H1 (cell line): ENCODE measurements around the gene FAM131C. TPM values are rescaled to one million over a fixed set of nuclear protein-coding genes. Genes with fewer than 3 reads are reported as not detected.
A peak's percentile ranks its signal among the peaks of the same experiment; 100 is the strongest.

Experiments
- CTCF ChIA-PET: fragments of 300-600 bp; sonication (Branson Sonifier 250); formaldehyde crosslinking; loops from one replicate; lab custom pipeline; 2021; ENCODE audit not compliant: partially characterized antibody; lab: Charles Lee
- POLR2A ChIA-PET: fragments of 300-600 bp; sonication (Branson Sonifier 250); formaldehyde crosslinking; loops from one replicate; lab custom pipeline; 2021; ENCODE audit warnings: inconsistent platforms; ENCODE audit not compliant: partially characterized antibody; lab: Charles Lee
- DNase-seq, 2 experiments: peaks; one replicate each; pipeline versions ENCODE4 v3.0.0 to v3.0.0-alpha.2; 2010 to 2022; ENCODE audit warnings: low spot score in 2 of 2, low read depth in 1 of 2, mixed read lengths in 1 of 2
- FAIRE-seq: peaks from 2 replicates; lab custom pipeline; 2011; peaks lifted over from hg19 to GRCh38; lab: Jason Lieb, UNC
- H2AFZ ChIP-seq: 2 replicates; pipeline ENCODE4 v1.8.1; 2012; ENCODE audit warnings: low read length, inconsistent platforms
- H2AK5ac ChIP-seq: 2 replicates; pipeline ENCODE4 v1.6.1; 2013; ENCODE audit warnings: low read depth, low read length
- H2BK120ac ChIP-seq: replicated peaks from 2 replicates; pipeline ENCODE3; 2013; ENCODE audit warnings: low read depth, low read length, inconsistent platforms
- H2BK12ac ChIP-seq: 2 replicates; pipeline ENCODE4 v1.6.1; 2013; ENCODE audit warnings: low read depth, low read length
- H2BK15ac ChIP-seq: 2 replicates; pipeline ENCODE4 v1.6.1; 2013; ENCODE audit warnings: low read length
- H2BK20ac ChIP-seq: 2 replicates; pipeline ENCODE4 v1.6.1; 2013; ENCODE audit warnings: low read length
- H2BK5ac ChIP-seq: 2 replicates; pipeline ENCODE4 v1.6.1; 2013; ENCODE audit warnings: low read depth, low read length
- H3K14ac ChIP-seq: 2 replicates; pipeline ENCODE4 v1.6.1; 2013; ENCODE audit warnings: inconsistent platforms; ENCODE audit not compliant: insufficient read length
- H3K18ac ChIP-seq: 2 replicates; pipeline ENCODE4 v1.6.1; 2013; ENCODE audit warnings: low read length; ENCODE audit errors: extremely low read depth
- H3K23ac ChIP-seq: 2 replicates; pipeline ENCODE4 v1.6.1; 2013; ENCODE audit warnings: inconsistent platforms; ENCODE audit not compliant: insufficient read length
- H3K23me2 ChIP-seq: 2 replicates; pipeline ENCODE4 v1.6.1; 2013; ENCODE audit warnings: low read depth, low read length
- H3K27ac ChIP-seq: 2 replicates; pipeline ENCODE4 v1.6.1; 2011; ENCODE audit warnings: low read depth, low read length, inconsistent platforms
- H3K27me3 ChIP-seq, 4 experiments: replicated peaks in 1 of 4; 1 replicate in 1 of 4; 2 replicates in 3 of 4; pipeline versions ENCODE4 v1.6.1 to v1.8.1; 2011 to 2013; ENCODE audit warnings: low read length in 3 of 4, mild to moderate bottlenecking in 3 of 4, inconsistent platforms in 2 of 4, mixed read lengths in 2 of 4, moderate library complexity in 1 of 4; ENCODE audit not compliant: control insufficient read depth in 3 of 4, insufficient read depth in 3 of 4; ENCODE audit errors: extremely low read depth in 1 of 4
- H3K36me3 ChIP-seq, 4 experiments: 2 replicates each; pipeline versions ENCODE4 v1.6.1 to v1.8.1; 2011 to 2013; ENCODE audit warnings: mild to moderate bottlenecking in 4 of 4, low read length in 3 of 4, moderate library complexity in 2 of 4, control low read depth in 1 of 4, inconsistent platforms in 1 of 4; ENCODE audit not compliant: insufficient read depth in 4 of 4, control insufficient read depth in 2 of 4
- H3K4ac ChIP-seq: replicated peaks from 2 replicates; pipeline ENCODE3; 2013; ENCODE audit warnings: low read length, low read depth, mixed read lengths, inconsistent platforms; ENCODE audit not compliant: insufficient read length
- H3K4me1 ChIP-seq, 4 experiments: replicated peaks in 1 of 4; 1 replicate in 1 of 4; 2 replicates in 3 of 4; pipeline versions ENCODE4 v1.6.1 to v1.8.1; 2011 to 2013; ENCODE audit warnings: low read length in 3 of 4, inconsistent platforms in 2 of 4, mixed read lengths in 1 of 4; ENCODE audit not compliant: insufficient read depth in 4 of 4, control insufficient read depth in 3 of 4
- H3K4me2 ChIP-seq, 2 experiments: 2 replicates each; pipeline versions ENCODE4 v1.6.1 to v1.8.1; 2011 to 2013; ENCODE audit warnings: low read depth in 2 of 2, low read length in 2 of 2, control low read depth in 1 of 2, inconsistent platforms in 1 of 2, mild to moderate bottlenecking in 1 of 2; ENCODE audit not compliant: insufficient read depth in 1 of 2
- H3K4me3 ChIP-seq, 4 experiments: fragments of 200-600, 300-600 bp in 1 of 4; sonication (generic), shearing (Covaris generic), sonication (Bioruptor Twin) in 1 of 4; 2 replicates each; pipeline versions ENCODE4 v1.5.1 to v1.8.1; 2011 to 2016; ENCODE audit warnings: low read length in 4 of 4, low read depth in 3 of 4, control low read depth in 2 of 4, inconsistent platforms in 2 of 4, mild to moderate bottlenecking in 2 of 4, mixed read lengths in 1 of 4, moderate library complexity in 1 of 4; ENCODE audit not compliant: insufficient read depth in 2 of 4; ENCODE audit errors: extremely low read depth in 1 of 4
- H3K56ac ChIP-seq: replicated peaks from 2 replicates; pipeline ENCODE3; 2013; ENCODE audit warnings: low read depth, mild to moderate bottlenecking, mixed read lengths, low read length, inconsistent platforms; ENCODE audit not compliant: insufficient read length
- H3K79me1 ChIP-seq: 2 replicates; pipeline ENCODE4 v1.6.1; 2013; ENCODE audit warnings: low read depth, low read length, control low read depth
- H3K79me2 ChIP-seq, 2 experiments: 2 replicates each; pipeline versions ENCODE4 v1.6.1 to v1.8.1; 2012 to 2013; ENCODE audit warnings: low read length in 2 of 2, mild to moderate bottlenecking in 2 of 2, inconsistent platforms in 1 of 2; ENCODE audit not compliant: insufficient read depth in 2 of 2, control insufficient read depth in 1 of 2
- H3K9ac ChIP-seq, 4 experiments: replicated peaks in 1 of 4; 1 replicate in 1 of 4; 2 replicates in 3 of 4; pipeline versions ENCODE4 v1.6.1 to v1.8.1; 2011 to 2013; ENCODE audit warnings: low read depth in 3 of 4, low read length in 3 of 4, control low read depth in 2 of 4, mild to moderate bottlenecking in 2 of 4, moderate library complexity in 2 of 4, inconsistent platforms in 1 of 4; ENCODE audit errors: extremely low read depth in 1 of 4
- H3K9me3 ChIP-seq, 2 experiments: 2 replicates each; pipeline versions ENCODE4 v1.6.1 to v1.8.1; 2012 to 2013; ENCODE audit warnings: mild to moderate bottlenecking in 2 of 2, moderate library complexity in 2 of 2, control low read depth in 1 of 2, inconsistent platforms in 1 of 2, low read depth in 1 of 2, low read length in 1 of 2, mixed read lengths in 1 of 2; ENCODE audit not compliant: insufficient read depth in 2 of 2
- H4K20me1 ChIP-seq, 2 experiments: replicated peaks in 1 of 2; 2 replicates each; pipeline versions ENCODE3 to v1.8.1; 2011 to 2013; ENCODE audit warnings: inconsistent platforms in 2 of 2, low read length in 2 of 2, mild to moderate bottlenecking in 1 of 2; ENCODE audit not compliant: insufficient read depth in 2 of 2, control insufficient read depth in 1 of 2
- H4K5ac ChIP-seq: 2 replicates; pipeline ENCODE4 v1.6.1; 2013; ENCODE audit warnings: low read length, low read depth, mixed read lengths, inconsistent platforms; ENCODE audit not compliant: insufficient read length
- H4K8ac ChIP-seq: 2 replicates; pipeline ENCODE4 v1.8.0; 2013; ENCODE audit warnings: mild to moderate bottlenecking, moderate library complexity, low read length, inconsistent platforms; ENCODE audit not compliant: insufficient read depth; ENCODE audit errors: extremely low read depth
- H4K91ac ChIP-seq: replicated peaks from 2 replicates; pipeline ENCODE3; 2013; ENCODE audit warnings: low read length, mixed read lengths, inconsistent platforms; ENCODE audit not compliant: insufficient read length
- JUN ChIP-seq: IDR thresholded peaks from 2 replicates; pipeline ENCODE4 v1.6.1; 2011; ENCODE audit warnings: low read depth, mild to moderate bottlenecking, improper control_type of control experiment, low read length
- RAD21 ChIP-seq, 2 experiments: IDR thresholded peaks in 1 of 2; conservative IDR thresholded peaks in 1 of 2; 2 replicates each; pipeline ENCODE4 v1.6.1; 2011; ENCODE audit warnings: low read depth in 2 of 2, low read length in 2 of 2, improper control_type of control experiment in 1 of 2, inconsistent platforms in 1 of 2, mild to moderate bottlenecking in 1 of 2, moderate library complexity in 1 of 2
- TBP ChIP-seq: IDR thresholded peaks from 2 replicates; pipeline ENCODE4 v1.6.1; 2011; ENCODE audit warnings: low read depth, low read length, improper control_type of control experiment
- WGBS, 2 experiments: shearing (Covaris generic) in 1 of 2; methylation state at CpG; one replicate each; pipeline versions ENCODE4 v1.1.6 to v1.1.7; 2013 to 2015; ENCODE audit warnings: low lambda C conversion rate in 2 of 2, mixed read lengths in 2 of 2, inconsistent platforms in 1 of 2, low coverage in 1 of 2, missing lambda C conversion rate in 1 of 2; ENCODE audit not compliant: insufficient replicate concordance in 2 of 2, insufficient coverage in 1 of 2, insufficient read length in 1 of 2; ENCODE audit errors: extremely low coverage in 1 of 2, missing lambda C conversion rate in 1 of 2; 5-methylcytosine and 5-hydroxymethylcytosine counted together
- polyA plus RNA-seq, 7 experiments: library from polyadenylated mRNA; depleted of rRNA in 3 of 7; stranded (reverse) in 5 of 7; unstranded in 2 of 7; fragments of >200 nt in 5 of 7; fragments of 200-250 nt in 2 of 7; gene quantifications; 1 replicate in 5 of 7; 2 replicates in 1 of 7; 4 replicates in 1 of 7; pipeline versions ENCODE4 v1.2.1 to v1.2.3, GENCODE V29; 2011 to 2013; ENCODE audit warnings: missing spikeins in 2 of 7, mixed read lengths in 2 of 7
- total RNA-seq: library from RNA; stranded (reverse); fragmentation: NEBNext Ultra II Directional; extraction: Animal tissue kit (Norgen Biotek cat#: 25700); gene quantifications from 2 replicates; pipeline ENCODE4 v1.2.1, GENCODE V29; 2021

Gene FAM131C
- total and polyA plus RNA-seq, 2 of the 8 experiments (the other 6 are each of a cell fraction or from before 2014, with no cell fraction given): 0.73 to 0.78 TPM

GRCh38 chr1:16119504-16119903 lies 46.1 kb upstream of the FAM131C start:
- Histone ChIP-seq H3K9ac (no peak overlapping the region), H2BK12ac (peak overlapping the region; percentile 75; the same call in 1 of the 2 replicates), H2BK120ac (no peak overlapping the region), H4K8ac (no peak overlapping the region), H3K27me3 (no peaks in the 10 kb centered on the region), H4K5ac (no peak overlapping the region), H2AFZ (no peak overlapping the region), H3K56ac (no peak overlapping the region), H4K91ac (peak overlapping the region; percentile 67), H3K36me3 (peaks cover under 1 to 8% (median 3%) of the 10 kb centered on the region in 4 experiments; a peak in 5 of 8 replicates), H3K4me3 (no peak overlapping the region), H2AK5ac (no peak overlapping the region), H2BK20ac (0 out of 2 replicates have a peak overlapping the region, but pooled peaks have one; percentile 80), H3K23ac (no peak overlapping the region), H3K4ac (peak overlapping the region; percentile 84), H2BK15ac (peak overlapping the region; percentile 72; the same call in 1 of the 2 replicates), H2BK5ac (peak overlapping the region; percentile 16; the same call in 1 of the 2 replicates), H3K27ac (no peak overlapping the region), H4K20me1 (no peaks in the 10 kb centered on the region), H3K9me3 (no peaks in the 10 kb centered on the region), H3K23me2 (no peaks in the 10 kb centered on the region), H3K4me1 (peaks cover 15 to 42% (median 28%) of the 10 kb centered on the region in 4 experiments), H3K18ac (no peak overlapping the region; the same call in 1 of the 2 replicates), H3K14ac (no peak overlapping the region), H3K4me2 (no peak overlapping the region), H3K79me2 (no peaks in the 10 kb centered on the region), H3K79me1 (no peaks in the 10 kb centered on the region)
- FAIRE-seq (no peak), DNase-seq (no peak)
- 88% methylated on average over 6 of the region's 6 CpGs; no CpG with 5 or more reads in 1 of the 2 experiments for WGBS, 2 experiments
- ChIA-PET POLR2A (interaction anchor here (1.0 to 7.3 kb wide), 4 partner anchors 27 to 37 kb away, joined by 4 to 51 read pairs (median 5); partner anchors contain the start of gene EPHA2), CTCF (interaction anchor here (1.0 to 31.3 kb wide), 7 partner anchors 11 to 111 kb away, joined by 3 to 522 read pairs (median 4); partner anchors contain the start of gene FAM131C)
- TF ChIP-seq RAD21 (IDR thresholded peaks at IDR 0.05 in 1 of 2, conservative IDR thresholded peaks at IDR 0.05 in 1 of 2; ENCODE audit: low read depth in 2 of 2, low read length in 2 of 2) (no peak), JUN (no peak), TBP (no peak)
